ENCODE data around the gene KCNK4. TPM values are rescaled to one million over a fixed set of nuclear protein-coding genes. Genes with fewer than 3 reads are reported as not detected.

The KCNK4 gene
- total and polyA plus RNA-seq, 2 of the 13 experiments (the other 11 are each of a cell fraction or from before 2014, with no cell fraction given): not detected

- BruUV-seq (replicated peaks): no TSS peak
- Histone ChIP-seq H2AFZ (ENCODE audit: low read length) (no peak overlapping the region), H3K27me3 (ENCODE audit: control insufficient read depth in 1 of 2, insufficient read depth in 2 of 2, low read length in 2 of 2) (no peaks in the 10 kb centered on the region; a peak in 1 of 5 replicates), H3K4me2 (ENCODE audit: low read depth, low read length) (peak overlapping the region; percentile 100; the same call in 1 of the 2 replicates), H3K9ac (ENCODE audit: insufficient read depth, low read depth, low read length) (no peak overlapping the region), H4K20me1 (ENCODE audit: insufficient read depth, low read length) (no peaks in the 10 kb centered on the region), H3K27ac (ENCODE audit: extremely low read length, insufficient read depth, low read length) (no peak overlapping the region), H3K36me3 (replicated peaks in 1 of 2; ENCODE audit: control insufficient read depth in 1 of 2, insufficient read depth in 2 of 2, low read length in 2 of 2) (no peaks in the 10 kb centered on the region), H3K4me3 (replicated peaks in 1 of 3; ENCODE audit: insufficient read depth in 1 of 3, low read depth in 2 of 3, low read length in 3 of 3) (peak overlapping the region in 1 of 3 experiments; percentile 88; a peak in 2 of 6 replicates), H3K79me2 (ENCODE audit: insufficient read depth, low read length) (peaks cover 20% of the 10 kb centered on the region), H3K9me3 (ENCODE audit: low read length) (no peaks in the 10 kb centered on the region), H3K4me1 (ENCODE audit: insufficient read depth, low read length) (peaks cover 58% of the 10 kb centered on the region)
- in situ Hi-C loops (cut with HindIII; ENCODE audit: extremely low pct_ligation_motif_present, low pct_unique_long_range_greater_than_20kb) (no loop called here), intact Hi-C loops (cut with micrococcal nuclease; ENCODE audit: unreplicated experiment) (loop anchor here (2.0 to 5.0 kb wide), 3 partner anchors 19 to 59 kb away; partner anchors contain the start of gene CATSPERZ)
- ChIA-PET CTCF (ENCODE audit: low intra/inter-chr PET ratio, low total read pairs) (no interaction called here), POLR2A (interaction anchor here (0.9 to 2.0 kb wide), 8 partner anchors 9 to 68 kb away, joined by 3 to 14 read pairs (median 4); partner anchors contain the start of genes FKBP2, PRDX5 and TRMT112)
- WGBS (ENCODE audit: low lambda C conversion rate): 0% methylated on average over 1 of the region's 8 CpGs
- ATAC-seq (no peak), FAIRE-seq (no peak), DNase-seq (ENCODE audit: low spot score) (no peak)
- TF ChIP-seq ADNP (CRISPR knock-in tag; IDR thresholded peaks at IDR 0.05) (peak; percentile 58; the same call in 1 of the 2 replicates), RCOR2 (CRISPR knock-in tag; IDR thresholded peaks at IDR 0.05) (peak; percentile 30; the same call in 1 of the 2 replicates), SRY (CRISPR knock-in tag; IDR thresholded peaks at IDR 0.05) (no peak), ZNF768 (CRISPR knock-in tag; IDR thresholded peaks at IDR 0.05) (peak; percentile 99), SRSF4 (IDR thresholded peaks at IDR 0.05; ENCODE audit: low read depth, low read length, poor library complexity, severe bottlenecking) (no peak), ATF1 (CRISPR knock-in tag; IDR thresholded peaks at IDR 0.05) (no peak), PHF21A (CRISPR knock-in tag; IDR thresholded peaks at IDR 0.05) (no peak), ZNF577 (CRISPR knock-in tag; IDR thresholded peaks at IDR 0.05; ENCODE audit: borderline replicate concordance, low read depth) (no peak), ZMYM3 (CRISPR knock-in tag; IDR thresholded peaks at IDR 0.05) (peak; percentile 94), ZNF546 (CRISPR knock-in tag; conservative IDR thresholded peaks at IDR 0.05) (no peak), RELA (CRISPR knock-in tag; IDR thresholded peaks at IDR 0.05) (no peak), ZNF142 (CRISPR knock-in tag; IDR thresholded peaks at IDR 0.05) (no peak), ZNF629 (CRISPR knock-in tag; conservative IDR thresholded peaks at IDR 0.05) (no peak), LCORL (IDR thresholded peaks at IDR 0.05) (no peak), LCORL (CRISPR knock-in tag; IDR thresholded peaks at IDR 0.05) (no peak), ZNF75D (CRISPR knock-in tag; IDR thresholded peaks at IDR 0.05; ENCODE audit: borderline replicate concordance) (no peak), SKI (IDR thresholded peaks at IDR 0.05; ENCODE audit: partially characterized antibody) (no peak), DNMT1 (CRISPR knock-in tag; IDR thresholded peaks at IDR 0.05) (no peak), SMAD1 (CRISPR knock-in tag; IDR thresholded peaks at IDR 0.05; ENCODE audit: borderline replicate concordance, low read depth) (no peak), ZNF430 (CRISPR knock-in tag; IDR thresholded peaks at IDR 0.05) (peak; percentile 24; the same call in 1 of the 2 replicates), ZNF749 (CRISPR knock-in tag; IDR thresholded peaks at IDR 0.05; ENCODE audit: borderline replicate concordance) (no peak)
Measured at GRCh38 chr11:64249563-64250414, 41.3 kb upstream of the KCNK4 start.

Measured in HepG2 (cell line).